ENCODE measurements around the gene SNAI1. TPM values are rescaled to one million over a fixed set of nuclear protein-coding genes. Genes with fewer than 3 reads are reported as not detected.

SNAI1 gene
- total RNA-seq, 1 donor from 2014 or later = 4.9 TPM

GRCh38 chr20:49981218-49982071, 1.3 kb upstream of the SNAI1 start:
- Mint-ChIP-seq H3K9me3 (ENCODE audit: low read depth) (no peaks in the 10 kb centered on the region), H3K36me3 (ENCODE audit: low read depth) (peaks cover 3% of the 10 kb centered on the region), H3K27ac (ENCODE audit: unreplicated experiment) (no peak overlapping the region), H3K4me1 (ENCODE audit: low read depth) (peaks cover 41% of the 10 kb centered on the region), H3K27me3 (ENCODE audit: low read depth) (no peaks in the 10 kb centered on the region), H3K4me3 (ENCODE audit: unreplicated experiment) (peak overlapping the region; percentile 60)
- no peak for DNase-seq (ENCODE audit: low spot score)
- TF ChIP-seq CTCF (IDR thresholded peaks at IDR 0.05) = no peak

GRCh38 chr20:49982072-49982345, 771 bp upstream of the SNAI1 start:
- peaks cover 47% of the 10 kb centered on the region for H3K4me1 Mint-ChIP-seq (ENCODE audit: low read depth)
- TF ChIP-seq CTCF (IDR thresholded peaks at IDR 0.05) = no peak
- H3K9me3 Mint-ChIP-seq (ENCODE audit: low read depth) = no peaks in the 10 kb centered on the region
- peak overlapping the region; percentile 60 for H3K4me3 Mint-ChIP-seq (ENCODE audit: unreplicated experiment)
- peaks cover 4% of the 10 kb centered on the region for H3K36me3 Mint-ChIP-seq (ENCODE audit: low read depth)
- no peak for DNase-seq (ENCODE audit: low spot score)
- H3K27me3 Mint-ChIP-seq (ENCODE audit: low read depth) = no peaks in the 10 kb centered on the region
- no peak overlapping the region for H3K27ac Mint-ChIP-seq (ENCODE audit: unreplicated experiment)

- Mint-ChIP-seq H3K27ac (ENCODE audit: unreplicated experiment) (peak overlapping the region; percentile 90), H3K36me3 (ENCODE audit: low read depth) (peaks cover 10% of the 10 kb centered on the region), H3K4me1 (ENCODE audit: low read depth) (peaks cover 59% of the 10 kb centered on the region), H3K4me3 (ENCODE audit: unreplicated experiment) (peak overlapping the region; percentile 86), H3K9me3 (ENCODE audit: low read depth) (no peaks in the 10 kb centered on the region), H3K27me3 (ENCODE audit: low read depth) (no peaks in the 10 kb centered on the region)
- no peak for DNase-seq (ENCODE audit: low spot score)
- no peak for TF ChIP-seq CTCF (IDR thresholded peaks at IDR 0.05)
Measured at GRCh38 chr20:49983123-49983847, 505 bp downstream of the SNAI1 start.

- H3K27ac Mint-ChIP-seq (ENCODE audit: unreplicated experiment) = peak overlapping the region; percentile 90
- H3K4me1 Mint-ChIP-seq (ENCODE audit: low read depth) = peaks cover 65% of the 10 kb centered on the region
- peaks cover 10% of the 10 kb centered on the region for H3K36me3 Mint-ChIP-seq (ENCODE audit: low read depth)
- no peaks in the 10 kb centered on the region for H3K27me3 Mint-ChIP-seq (ENCODE audit: low read depth)
- TF ChIP-seq CTCF (IDR thresholded peaks at IDR 0.05) = no peak
- DNase-seq (ENCODE audit: low spot score) = no peak
- peak overlapping the region; percentile 86 for H3K4me3 Mint-ChIP-seq (ENCODE audit: unreplicated experiment)
- H3K9me3 Mint-ChIP-seq (ENCODE audit: low read depth) = no peaks in the 10 kb centered on the region
Measured at GRCh38 chr20:49983848-49984408, 1.1 kb downstream of the SNAI1 start.

- Mint-ChIP-seq H3K4me3 (ENCODE audit: unreplicated experiment) (peak overlapping the region; percentile 86), H3K4me1 (ENCODE audit: low read depth) (peaks cover 72% of the 10 kb centered on the region), H3K36me3 (ENCODE audit: low read depth) (peaks cover 10% of the 10 kb centered on the region), H3K27ac (ENCODE audit: unreplicated experiment) (peak overlapping the region; percentile 90), H3K9me3 (ENCODE audit: low read depth) (no peaks in the 10 kb centered on the region), H3K27me3 (ENCODE audit: low read depth) (no peaks in the 10 kb centered on the region)
- TF ChIP-seq CTCF (IDR thresholded peaks at IDR 0.05) = no peak
- no peak for DNase-seq (ENCODE audit: low spot score)
Measured at GRCh38 chr20:49984426-49985153, 1.8 kb downstream of the SNAI1 start.

Data from chondrocyte (in vitro differentiated cells).